Karpas-422 (cell line): ENCODE measurements around the gene ATG2A. TPM values are rescaled to one million over a fixed set of nuclear protein-coding genes. Genes with fewer than 3 reads are reported as not detected.
A peak's percentile ranks its signal among the peaks of the same experiment; 100 is the strongest.

ENCODE experiments used
- DNase-seq: peaks from one replicate; pipeline ENCODE4 v3.0.0-alpha.2; 2015
- H2AFZ ChIP-seq: fragments of 200-600 bp; sonication (generic); 2 replicates; pipeline ENCODE4 v1.6.1; 2014; ENCODE audit warnings: antibody characterized with exemption, low read length, mixed read lengths
- H3K27ac ChIP-seq: fragments of 200-600 bp; sonication (generic); 2 replicates; pipeline ENCODE4 v1.5.1; 2014; ENCODE audit warnings: mild to moderate bottlenecking, low read length, moderate library complexity
- H3K27me3 ChIP-seq: fragments of 200-600 bp; sonication (generic); 2 replicates; pipeline ENCODE4 v1.6.1; 2014; ENCODE audit warnings: low read length, mixed read lengths
- H3K36me3 ChIP-seq: fragments of 200-600 bp; sonication (generic); 2 replicates; pipeline ENCODE4 v1.6.1; 2014; ENCODE audit warnings: low read length, mixed read lengths; ENCODE audit not compliant: insufficient read depth
- H3K4me1 ChIP-seq: fragments of 200-600 bp; sonication (generic); 2 replicates; pipeline ENCODE4 v1.6.1; 2014; ENCODE audit warnings: mild to moderate bottlenecking, low read length, mixed read lengths
- H3K4me2 ChIP-seq: fragments of 200-600 bp; sonication (generic); 2 replicates; pipeline ENCODE4 v1.6.1; 2014; ENCODE audit warnings: low read length, low read depth, mild to moderate bottlenecking; ENCODE audit not compliant: poor library complexity, severe bottlenecking
- H3K4me3 ChIP-seq: fragments of 200-600 bp; sonication (generic); 2 replicates; pipeline ENCODE4 v1.5.1; 2014; ENCODE audit warnings: mild to moderate bottlenecking, antibody characterized with exemption, low read length, mixed read lengths
- H3K79me2 ChIP-seq: fragments of 200-600 bp; sonication (generic); 2 replicates; pipeline ENCODE4 v1.6.1; 2014; ENCODE audit warnings: mild to moderate bottlenecking, low read length, mixed read lengths
- H3K9ac ChIP-seq: fragments of 200-600 bp; sonication (generic); 2 replicates; pipeline ENCODE4 v1.6.0; 2014; ENCODE audit warnings: low read length
- H3K9me2 ChIP-seq: fragments of 200-600 bp; sonication (generic), shearing (Covaris generic); replicated peaks from 2 replicates; pipeline ENCODE4 v1.6.0; 2014; ENCODE audit warnings: mild to moderate bottlenecking, low read length, moderate library complexity; ENCODE audit not compliant: insufficient read depth
- H3K9me3 ChIP-seq: fragments of 300-700, 200-600 bp; sonication (generic); 2 replicates; pipeline ENCODE4 v1.6.1; 2014; ENCODE audit warnings: low read length, mixed read lengths
- H4K20me1 ChIP-seq: fragments of 200-600 bp; sonication (generic); 2 replicates; pipeline ENCODE4 v1.6.1; 2014; ENCODE audit warnings: mild to moderate bottlenecking, antibody characterized with exemption, low read length, low read depth; ENCODE audit not compliant: insufficient read depth
- total RNA-seq: library from RNA; depleted of rRNA; stranded (reverse); fragments of >200 nt; shearing (Covaris generic); gene quantifications from 2 replicates; pipeline ENCODE4 v1.2.3, GENCODE V29; 2014; ENCODE audit warnings: low replicate concordance

Gene ATG2A
- total RNA-seq, 1 experiment from 2014 or later: 16.2 TPM

GRCh38 chr11:64929625-64930024 lies 12.6 kb upstream of the ATG2A start:
- H3K9ac ChIP-seq: no peak overlapping the region
- no peaks in the 10 kb centered on the region for H3K79me2 ChIP-seq

GRCh38 chr11:64928957-64929356 lies 11.9 kb upstream of the ATG2A start:
- no peaks in the 10 kb centered on the region for H3K9me3 ChIP-seq
- H4K20me1 ChIP-seq: no peaks in the 10 kb centered on the region
- H3K27me3 ChIP-seq: no peaks in the 10 kb centered on the region
- peaks cover 13% of the 10 kb centered on the region for H3K4me1 ChIP-seq
- no peaks in the 10 kb centered on the region for H3K9me2 ChIP-seq
- no peak overlapping the region for H3K27ac ChIP-seq
- no peak overlapping the region for H3K9ac ChIP-seq
- H3K4me2 ChIP-seq: no peak overlapping the region
- H3K4me3 ChIP-seq: no peak overlapping the region
- H2AFZ ChIP-seq: no peak overlapping the region
- no peaks in the 10 kb centered on the region for H3K36me3 ChIP-seq
- no peak for DNase-seq
- H3K79me2 ChIP-seq: no peaks in the 10 kb centered on the region

More at GRCh38 chr11:64929625-64930024, 12.6 kb upstream of the ATG2A start:
- H3K27ac ChIP-seq: no peak overlapping the region
- no peaks in the 10 kb centered on the region for H3K27me3 ChIP-seq
- H3K9me2 ChIP-seq: no peaks in the 10 kb centered on the region
- H2AFZ ChIP-seq: no peak overlapping the region
- no peak for DNase-seq
- H3K36me3 ChIP-seq: no peaks in the 10 kb centered on the region
- H3K4me3 ChIP-seq: no peak overlapping the region
- no peak overlapping the region for H3K4me2 ChIP-seq
- H3K4me1 ChIP-seq: peaks cover 14% of the 10 kb centered on the region
- no peaks in the 10 kb centered on the region for H4K20me1 ChIP-seq
- no peaks in the 10 kb centered on the region for H3K9me3 ChIP-seq

GRCh38 chr11:64926689-64927088 lies 9.7 kb upstream of the ATG2A start:
- H3K27me3 ChIP-seq: no peaks in the 10 kb centered on the region
- no peak overlapping the region for H3K4me3 ChIP-seq
- no peak overlapping the region for H3K27ac ChIP-seq
- no peaks in the 10 kb centered on the region for H4K20me1 ChIP-seq
- no peaks in the 10 kb centered on the region for H3K9me3 ChIP-seq
- no peak overlapping the region for H3K9ac ChIP-seq
- H2AFZ ChIP-seq: no peak overlapping the region
- H3K4me1 ChIP-seq: peaks cover 17% of the 10 kb centered on the region
- H3K36me3 ChIP-seq: no peaks in the 10 kb centered on the region
- H3K9me2 ChIP-seq: no peaks in the 10 kb centered on the region
- no peaks in the 10 kb centered on the region for H3K79me2 ChIP-seq
- H3K4me2 ChIP-seq: no peak overlapping the region
- DNase-seq: no peak

- H3K9me2 ChIP-seq: no peaks in the 10 kb centered on the region
- no peak overlapping the region for H2AFZ ChIP-seq
- DNase-seq: no peak
- no peaks in the 10 kb centered on the region for H3K9me3 ChIP-seq
- no peaks in the 10 kb centered on the region for H4K20me1 ChIP-seq
- no peaks in the 10 kb centered on the region for H3K27me3 ChIP-seq
- no peaks in the 10 kb centered on the region for H3K79me2 ChIP-seq
- H3K4me2 ChIP-seq: peak overlapping the region; percentile 91
- peak overlapping the region; percentile 75 for H3K9ac ChIP-seq
- H3K27ac ChIP-seq: no peak overlapping the region
- peak overlapping the region; percentile 75; the same call in 1 of the 2 replicates for H3K4me3 ChIP-seq
- H3K4me1 ChIP-seq: peaks cover 17% of the 10 kb centered on the region
- H3K36me3 ChIP-seq: no peaks in the 10 kb centered on the region
These were observed 8.8 kb upstream of the ATG2A start for GRCh38 chr11:64925536-64926436.

GRCh38 chr11:64924910-64925284 lies 7.9 kb upstream of the ATG2A start:
- no peaks in the 10 kb centered on the region for H3K9me2 ChIP-seq
- no peak overlapping the region for H3K27ac ChIP-seq
- H3K4me2 ChIP-seq: peak overlapping the region; percentile 91
- H3K36me3 ChIP-seq: no peaks in the 10 kb centered on the region
- 0 out of 2 replicates have a peak overlapping the region, but pooled peaks have one; percentile 64 for H2AFZ ChIP-seq
- peak overlapping the region; percentile 75 for H3K4me3 ChIP-seq
- peaks cover 24% of the 10 kb centered on the region for H3K4me1 ChIP-seq
- no peaks in the 10 kb centered on the region for H3K9me3 ChIP-seq
- no peaks in the 10 kb centered on the region for H3K27me3 ChIP-seq
- no peak for DNase-seq
- no peaks in the 10 kb centered on the region for H4K20me1 ChIP-seq
- H3K79me2 ChIP-seq: no peaks in the 10 kb centered on the region
- H3K9ac ChIP-seq: peak overlapping the region; percentile 75

- Histone ChIP-seq H3K27me3 (no peaks in the 10 kb centered on the region), H3K9me2 (no peaks in the 10 kb centered on the region), H3K9ac (peak within 1 kb of the TSS; percentile 75), H3K4me3 (peak within 1 kb of the TSS; percentile 75), H3K4me1 (peaks cover 31% of the 10 kb centered on the region), H3K4me2 (peak within 1 kb of the TSS; percentile 91), H3K36me3 (no peaks in the 10 kb centered on the region), H3K9me3 (no peaks in the 10 kb centered on the region), H2AFZ (peak within 1 kb of the TSS; percentile 90), H3K79me2 (no peaks in the 10 kb centered on the region), H4K20me1 (no peaks in the 10 kb centered on the region), H3K27ac (no peak within 1 kb of the TSS)
- DNase-seq: peak; percentile 94
These were observed 7.2 kb upstream of the ATG2A start, which contains the start of gene PPP2R5B for GRCh38 chr11:64923944-64924909. PPP2R5B (plus strand) TSS chr11:64924689; CDS start chr11:64925735, 1,046 bp downstream.

GRCh38 chr11:64923151-64923661 lies 6.2 kb upstream of the ATG2A start:
- H3K9me3 ChIP-seq: no peaks in the 10 kb centered on the region
- DNase-seq: no peak
- H3K4me2 ChIP-seq: no peak overlapping the region
- H3K79me2 ChIP-seq: no peaks in the 10 kb centered on the region
- no peak overlapping the region for H3K27ac ChIP-seq
- no peaks in the 10 kb centered on the region for H3K9me2 ChIP-seq
- H2AFZ ChIP-seq: no peak overlapping the region
- H3K4me1 ChIP-seq: peaks cover 36% of the 10 kb centered on the region
- H3K36me3 ChIP-seq: no peaks in the 10 kb centered on the region
- H3K9ac ChIP-seq: no peak overlapping the region
- no peak overlapping the region for H3K4me3 ChIP-seq
- H4K20me1 ChIP-seq: no peaks in the 10 kb centered on the region
- no peaks in the 10 kb centered on the region for H3K27me3 ChIP-seq
